ENCODE data around the gene ATOH8. TPM values are rescaled to one million over a fixed set of nuclear protein-coding genes. Genes with fewer than 3 reads are reported as not detected.

The ATOH8 gene
- total RNA-seq, 2 experiments from 2014 or later, result not detected

DNA sequence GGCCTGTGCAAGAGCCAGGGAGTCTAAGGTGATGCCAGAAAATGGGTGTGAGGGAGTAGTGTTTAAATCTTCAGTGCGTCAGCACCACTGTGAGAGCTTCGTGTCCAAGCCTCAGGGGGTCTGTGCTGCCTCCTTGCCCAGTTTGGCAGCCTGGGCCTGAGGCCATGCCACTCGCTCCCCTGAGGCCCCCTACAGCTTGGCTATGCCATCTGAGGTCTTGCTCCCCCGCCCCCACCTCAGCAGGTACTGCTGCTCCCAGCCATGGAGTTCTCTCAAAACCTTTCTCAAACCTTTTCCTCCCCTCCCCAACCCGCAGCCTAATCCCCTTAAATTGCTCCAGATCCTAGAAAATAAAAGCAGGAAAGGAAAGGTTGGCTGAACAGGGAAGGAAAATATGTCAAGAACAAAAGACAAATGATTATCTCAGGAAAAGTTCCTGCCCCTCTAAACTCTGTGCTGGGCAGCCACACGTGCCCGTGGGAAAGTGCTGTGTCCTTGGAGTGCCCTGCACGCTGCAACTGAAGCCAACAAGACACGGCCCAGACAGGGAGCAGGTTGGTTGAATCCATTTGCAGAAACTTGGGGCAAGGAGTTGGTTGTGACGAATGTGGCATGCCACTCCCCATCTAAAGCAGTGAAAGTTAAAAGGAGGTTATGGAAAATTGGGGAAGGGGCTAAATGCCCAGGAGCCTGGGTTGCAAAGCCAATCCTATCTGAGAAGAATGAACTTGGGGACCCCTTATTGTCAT is 61.2 kb downstream of the ATOH8 start:
- peaks cover 22% of the 10 kb centered on the region for H3K27me3 Mint-ChIP-seq
- ATAC-seq (ENCODE audit: poor library complexity) (no peak), DNase-seq (no peak)
- no peak for TF ChIP-seq CTCF (IDR thresholded peaks at IDR 0.05)
- Histone ChIP-seq H3K4me3 (ENCODE audit: low read length) (no peak overlapping the region), H3K27me3 (ENCODE audit: control insufficient read depth in 1 of 2, insufficient read depth in 2 of 2, low read length in 2 of 2) (no peaks in the 10 kb centered on the region), H3K9me3 (ENCODE audit: control insufficient read depth in 1 of 2, insufficient read depth in 1 of 2, low read length in 2 of 2) (no peaks in the 10 kb centered on the region), H3K4me1 (ENCODE audit: insufficient read depth, low read length) (peaks cover 4% of the 10 kb centered on the region), H3K27ac (ENCODE audit: low read depth in 1 of 2, low read length in 2 of 2) (no peak overlapping the region), H3K36me3 (ENCODE audit: insufficient read depth, low read length) (no peaks in the 10 kb centered on the region)
- intact Hi-C loops (cut with DNase I, micrococcal nuclease), result loop anchor here (1.0 kb wide), 2 partner anchors 65 to 86 kb away; no protein-coding TSS in a partner anchor
- ChIA-PET CTCF (interaction anchor here (1.0 to 2.0 kb wide), 7 partner anchors 12 to 288 kb away, joined by 3 to 7 read pairs (median 5); no protein-coding TSS in a partner anchor), POLR2A (no interaction called here)
- H3K4me3 Mint-ChIP-seq, result no peak overlapping the region
- no peaks in the 10 kb centered on the region for H3K36me3 Mint-ChIP-seq (ENCODE audit: low read depth)
- no peak overlapping the region for H3K27ac Mint-ChIP-seq
- no peaks in the 10 kb centered on the region for H3K4me1 Mint-ChIP-seq (ENCODE audit: low read depth)
- no peaks in the 10 kb centered on the region for H3K9me3 Mint-ChIP-seq

DNA sequence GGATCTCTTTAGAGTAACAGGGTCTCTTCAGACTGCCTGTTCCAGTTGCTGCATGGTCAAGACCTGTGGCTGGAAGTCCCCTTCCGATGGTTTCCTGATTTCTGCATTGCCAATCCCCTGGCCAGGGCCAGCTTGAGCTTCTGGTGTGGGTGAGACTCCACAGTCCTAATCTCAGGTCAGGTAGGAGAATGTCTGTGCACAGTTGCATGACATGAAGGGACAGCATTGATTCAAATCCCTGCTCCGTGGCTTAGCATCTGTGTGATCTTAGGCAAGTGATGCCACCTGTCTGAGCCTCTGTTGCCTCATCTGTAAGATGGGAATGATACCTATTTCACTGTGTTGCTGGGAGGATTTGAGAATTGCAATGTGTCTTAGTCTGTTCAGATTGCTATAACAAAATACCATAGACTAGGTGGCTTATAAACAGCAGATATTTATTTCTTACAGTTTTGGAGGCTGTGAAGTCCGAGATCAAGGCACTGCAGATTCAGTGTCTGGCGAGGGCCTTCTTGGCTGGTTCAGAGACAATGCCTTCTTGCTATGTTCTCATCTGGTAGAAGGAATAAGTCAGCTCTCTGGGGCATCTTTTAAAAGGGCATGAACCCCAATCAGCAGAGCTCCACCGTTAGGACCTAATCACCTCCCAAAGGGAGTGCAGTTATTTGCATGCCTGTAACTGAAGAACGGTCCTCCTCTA is 66.2 kb downstream of the ATOH8 start:
- Mint-ChIP-seq H3K27ac (no peak overlapping the region), H3K9me3 (no peaks in the 10 kb centered on the region), H3K36me3 (ENCODE audit: low read depth) (no peaks in the 10 kb centered on the region), H3K4me1 (ENCODE audit: low read depth) (no peaks in the 10 kb centered on the region), H3K4me3 (no peak overlapping the region), H3K27me3 (peaks cover 9% of the 10 kb centered on the region)
- no peaks in the 10 kb centered on the region for H3K36me3 ChIP-seq (ENCODE audit: insufficient read depth, low read length)
- ChIA-PET CTCF (no interaction called here), POLR2A (no interaction called here)
- H3K27ac ChIP-seq (ENCODE audit: low read depth in 1 of 2, low read length in 2 of 2), result no peak overlapping the region
- no peaks in the 10 kb centered on the region for H3K27me3 ChIP-seq (ENCODE audit: control insufficient read depth in 1 of 2, insufficient read depth in 2 of 2, low read length in 2 of 2)
- H3K4me1 ChIP-seq (ENCODE audit: insufficient read depth, low read length), result no peaks in the 10 kb centered on the region
- ATAC-seq (ENCODE audit: poor library complexity) (no peak), DNase-seq (no peak)
- intact Hi-C loops (cut with DNase I, micrococcal nuclease), result no loop called here
- TF ChIP-seq CTCF (IDR thresholded peaks at IDR 0.05), result no peak
- H3K4me3 ChIP-seq (ENCODE audit: low read length), result no peak overlapping the region
- no peaks in the 10 kb centered on the region for H3K9me3 ChIP-seq (ENCODE audit: control insufficient read depth in 1 of 2, insufficient read depth in 1 of 2, low read length in 2 of 2)

DNA sequence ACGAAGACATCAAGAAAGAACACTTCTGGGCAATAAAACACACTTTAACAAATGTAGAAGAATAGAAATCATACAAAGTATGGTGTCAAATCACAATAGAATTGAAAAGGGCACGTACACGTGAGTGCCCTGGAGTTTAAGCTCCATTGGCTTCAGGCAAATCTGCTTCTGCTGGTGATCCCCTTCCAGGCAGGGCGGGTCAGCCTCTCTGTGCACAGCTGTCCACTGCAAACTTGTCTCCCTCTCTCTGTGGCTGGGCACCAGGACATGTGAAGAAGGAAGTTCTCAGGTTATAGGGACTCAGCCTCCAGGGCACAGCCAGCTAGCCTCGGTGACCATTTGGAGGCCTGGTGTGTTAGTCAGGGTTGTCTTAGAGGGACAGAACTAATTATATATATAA is 69.0 kb downstream of the ATOH8 start:
- Histone ChIP-seq H3K27ac (ENCODE audit: low read depth in 1 of 2, low read length in 2 of 2) (no peak overlapping the region), H3K36me3 (ENCODE audit: insufficient read depth, low read length) (no peaks in the 10 kb centered on the region), H3K4me3 (ENCODE audit: low read length) (no peak overlapping the region), H3K27me3 (ENCODE audit: control insufficient read depth in 1 of 2, insufficient read depth in 2 of 2, low read length in 2 of 2) (no peaks in the 10 kb centered on the region), H3K4me1 (ENCODE audit: insufficient read depth, low read length) (peaks cover 6% of the 10 kb centered on the region), H3K9me3 (ENCODE audit: control insufficient read depth in 1 of 2, insufficient read depth in 1 of 2, low read length in 2 of 2) (no peaks in the 10 kb centered on the region)
- H3K9me3 Mint-ChIP-seq, result no peaks in the 10 kb centered on the region
- TF ChIP-seq CTCF (IDR thresholded peaks at IDR 0.05), result no peak
- H3K4me3 Mint-ChIP-seq, result no peak overlapping the region
- ChIA-PET CTCF (interaction anchor here (2.2 kb wide), 1 partner anchor 257 kb away, joined by 7 read pairs; no protein-coding TSS in a partner anchor), POLR2A (no interaction called here)
- peaks cover 10% of the 10 kb centered on the region for H3K27me3 Mint-ChIP-seq
- no peak for DNase-seq
- no peak for ATAC-seq (ENCODE audit: poor library complexity)
- H3K36me3 Mint-ChIP-seq (ENCODE audit: low read depth), result no peaks in the 10 kb centered on the region
- H3K27ac Mint-ChIP-seq, result no peak overlapping the region
- peaks cover 6% of the 10 kb centered on the region for H3K4me1 Mint-ChIP-seq (ENCODE audit: low read depth)
- intact Hi-C loops (cut with DNase I, micrococcal nuclease), result no loop called here
